Testis (tissue), 2 donors: Measurements from ENCODE around the gene GPS1.

Experiments
- POLR2A ChIP-seq: fragments of 450-650 bp; IDR thresholded peaks from one replicate; pipeline ENCODE4 v1.6.1; 2017; ENCODE audit warnings: antibody characterized with exemption, mild to moderate bottlenecking, moderate library complexity
- TF ChIP-seq, protein P1 (sequence below), 3 experiments: fragments of 450-650 bp in 2 of 3; fragments of 200-600 bp in 1 of 3; sonication (generic) in 1 of 3; IDR thresholded peaks; one replicate each; pipeline ENCODE4 v1.5.1; 2016 to 2019; ENCODE audit warnings: antibody characterized with exemption in 3 of 3, mild to moderate bottlenecking in 2 of 3, moderate library complexity in 1 of 3

GRCh38 chr17:82079001-82079677 is 27.4 kb downstream of the GPS1 start:
- TF ChIP-seq, protein P1, sequence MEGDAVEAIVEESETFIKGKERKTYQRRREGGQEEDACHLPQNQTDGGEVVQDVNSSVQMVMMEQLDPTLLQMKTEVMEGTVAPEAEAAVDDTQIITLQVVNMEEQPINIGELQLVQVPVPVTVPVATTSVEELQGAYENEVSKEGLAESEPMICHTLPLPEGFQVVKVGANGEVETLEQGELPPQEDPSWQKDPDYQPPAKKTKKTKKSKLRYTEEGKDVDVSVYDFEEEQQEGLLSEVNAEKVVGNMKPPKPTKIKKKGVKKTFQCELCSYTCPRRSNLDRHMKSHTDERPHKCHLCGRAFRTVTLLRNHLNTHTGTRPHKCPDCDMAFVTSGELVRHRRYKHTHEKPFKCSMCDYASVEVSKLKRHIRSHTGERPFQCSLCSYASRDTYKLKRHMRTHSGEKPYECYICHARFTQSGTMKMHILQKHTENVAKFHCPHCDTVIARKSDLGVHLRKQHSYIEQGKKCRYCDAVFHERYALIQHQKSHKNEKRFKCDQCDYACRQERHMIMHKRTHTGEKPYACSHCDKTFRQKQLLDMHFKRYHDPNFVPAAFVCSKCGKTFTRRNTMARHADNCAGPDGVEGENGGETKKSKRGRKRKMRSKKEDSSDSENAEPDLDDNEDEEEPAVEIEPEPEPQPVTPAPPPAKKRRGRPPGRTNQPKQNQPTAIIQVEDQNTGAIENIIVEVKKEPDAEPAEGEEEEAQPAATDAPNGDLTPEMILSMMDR (IDR thresholded peaks at IDR 0.05): no peak
- TF ChIP-seq POLR2A: no peak
